Mesendoderm (in vitro differentiated cells): ENCODE data around the gene LAMB3.

Experiments
- DNase-seq: peaks from one replicate; pipeline ENCODE4 v3.0.0; 2013
- H2AK5ac ChIP-seq: 2 replicates; pipeline ENCODE4 v1.6.1; 2013; ENCODE audit warnings: low read length, inconsistent platforms
- H2BK120ac ChIP-seq: 2 replicates; pipeline ENCODE4 v1.6.1; 2013; ENCODE audit warnings: low read depth, mild to moderate bottlenecking, low read length, moderate library complexity, mixed read lengths
- H2BK15ac ChIP-seq: replicated peaks from 2 replicates; pipeline ENCODE4 v1.6.1; 2013; ENCODE audit warnings: low read depth, mild to moderate bottlenecking, moderate library complexity
- H2BK5ac ChIP-seq: 2 replicates; pipeline ENCODE4 v1.6.1; 2013; ENCODE audit warnings: low read length, inconsistent platforms
- H3K18ac ChIP-seq: 2 replicates; pipeline ENCODE4 v1.6.1; 2013; ENCODE audit warnings: mild to moderate bottlenecking, low read length, mixed read lengths
- H3K23ac ChIP-seq: one replicate; pipeline ENCODE4 v1.6.1; 2013; ENCODE audit warnings: low read length
- H3K27ac ChIP-seq: 2 replicates; pipeline ENCODE4 v1.5.1; 2013; ENCODE audit warnings: low read depth, mild to moderate bottlenecking, inconsistent platforms, low read length, moderate library complexity
- H3K27me3 ChIP-seq: 2 replicates; pipeline ENCODE4 v1.6.1; 2013; ENCODE audit warnings: low read length, control low read depth, mild to moderate bottlenecking, inconsistent platforms; ENCODE audit not compliant: insufficient read depth, poor library complexity
- H3K36me3 ChIP-seq: 2 replicates; pipeline ENCODE4 v1.6.1; 2013; ENCODE audit warnings: low read length, inconsistent platforms; ENCODE audit not compliant: control insufficient read depth, insufficient read depth
- H3K4ac ChIP-seq: one replicate; pipeline ENCODE4 v1.6.1; 2013; ENCODE audit warnings: low read depth, mild to moderate bottlenecking, low read length, moderate library complexity
- H3K4me1 ChIP-seq: 2 replicates; pipeline ENCODE4 v1.6.1; 2013; ENCODE audit warnings: low read depth, low read length, inconsistent platforms; ENCODE audit not compliant: control insufficient read depth
- H3K4me2 ChIP-seq: 2 replicates; pipeline ENCODE4 v1.6.1; 2013; ENCODE audit warnings: low read length
- H3K4me3 ChIP-seq: 2 replicates; pipeline ENCODE4 v1.5.1; 2013; ENCODE audit warnings: mild to moderate bottlenecking, low read length
- H3K56ac ChIP-seq: one replicate; pipeline ENCODE4 v1.6.1; 2013; ENCODE audit warnings: low read length
- H3K79me1 ChIP-seq: 2 replicates; pipeline ENCODE4 v1.6.1; 2013; ENCODE audit warnings: low read length, inconsistent platforms
- H3K79me2 ChIP-seq: 2 replicates; pipeline ENCODE4 v1.6.1; 2013; ENCODE audit warnings: mild to moderate bottlenecking, low read length; ENCODE audit not compliant: control insufficient read depth, insufficient read depth
- H3K9ac ChIP-seq: 2 replicates; pipeline ENCODE4 v1.6.1; 2013; ENCODE audit warnings: low read length, inconsistent platforms
- H4K5ac ChIP-seq: one replicate; pipeline ENCODE4 v1.6.1; 2013; ENCODE audit warnings: low read length
- H4K8ac ChIP-seq: one replicate; pipeline ENCODE4 v1.6.1; 2013; ENCODE audit warnings: low read depth, mild to moderate bottlenecking, control low read depth, low read length, moderate library complexity
- WGBS: extraction: QIAGEN DNeasy Blood & Tissue Kit; methylation state at CpG from one replicate; pipeline ENCODE4 v1.1.7; 2013; ENCODE audit warnings: low lambda C conversion rate, missing lambda C conversion rate; ENCODE audit not compliant: insufficient coverage; ENCODE audit errors: extremely low coverage; 5-methylcytosine and 5-hydroxymethylcytosine counted together

The LAMB3 gene

GRCh38 chr1:209692296-209692695 lies 40.1 kb upstream of the LAMB3 start:
- H3K56ac ChIP-seq, result no peak overlapping the region
- H2BK5ac ChIP-seq, result no peak overlapping the region
- H3K9ac ChIP-seq, result no peak overlapping the region
- H3K27ac ChIP-seq, result no peak overlapping the region
- no peak overlapping the region for H2AK5ac ChIP-seq
- no peaks in the 10 kb centered on the region for H3K79me1 ChIP-seq
- no peak overlapping the region for H4K8ac ChIP-seq
- no peak for DNase-seq
- no peak overlapping the region for H3K18ac ChIP-seq
- H3K36me3 ChIP-seq, result no peaks in the 10 kb centered on the region
- no CpG with 5 or more reads among the region's 4 CpGs for WGBS
- no peak overlapping the region for H4K5ac ChIP-seq
- no peaks in the 10 kb centered on the region for H3K4me1 ChIP-seq
- no peak overlapping the region for H3K23ac ChIP-seq
- no peaks in the 10 kb centered on the region for H3K79me2 ChIP-seq
- no peaks in the 10 kb centered on the region for H3K27me3 ChIP-seq
- H3K4ac ChIP-seq, result no peak overlapping the region
- no peak overlapping the region for H3K4me2 ChIP-seq
- no peak overlapping the region for H2BK120ac ChIP-seq
- H2BK15ac ChIP-seq, result no peak overlapping the region
- H3K4me3 ChIP-seq, result no peak overlapping the region

GRCh38 chr1:209691237-209691636 lies 39.0 kb upstream of the LAMB3 start:
- DNase-seq, result no peak
- no peaks in the 10 kb centered on the region for H3K79me2 ChIP-seq
- no peak overlapping the region for H3K23ac ChIP-seq
- H2BK120ac ChIP-seq, result no peak overlapping the region
- H3K18ac ChIP-seq, result no peak overlapping the region
- no peak overlapping the region for H2BK5ac ChIP-seq
- no CpG with 5 or more reads among the region's 3 CpGs for WGBS
- no peak overlapping the region for H3K4me2 ChIP-seq
- no peak overlapping the region for H2AK5ac ChIP-seq
- H3K36me3 ChIP-seq, result no peaks in the 10 kb centered on the region
- H4K8ac ChIP-seq, result no peak overlapping the region
- H3K4me1 ChIP-seq, result no peaks in the 10 kb centered on the region
- H2BK15ac ChIP-seq, result no peak overlapping the region
- no peak overlapping the region for H3K27ac ChIP-seq
- no peaks in the 10 kb centered on the region for H3K79me1 ChIP-seq
- H3K56ac ChIP-seq, result no peak overlapping the region
- H3K4me3 ChIP-seq, result no peak overlapping the region
- H3K9ac ChIP-seq, result no peak overlapping the region
- H3K27me3 ChIP-seq, result no peaks in the 10 kb centered on the region
- H4K5ac ChIP-seq, result no peak overlapping the region
- H3K4ac ChIP-seq, result no peak overlapping the region

GRCh38 chr1:209689477-209689876 lies 37.3 kb upstream of the LAMB3 start:
- H3K9ac ChIP-seq, result no peak overlapping the region
- H3K79me1 ChIP-seq, result no peaks in the 10 kb centered on the region
- H3K56ac ChIP-seq, result no peak overlapping the region
- H4K5ac ChIP-seq, result no peak overlapping the region
- no peak overlapping the region for H3K4ac ChIP-seq
- no peaks in the 10 kb centered on the region for H3K4me1 ChIP-seq
- H3K23ac ChIP-seq, result no peak overlapping the region
- no peaks in the 10 kb centered on the region for H3K36me3 ChIP-seq
- no CpG with 5 or more reads among the region's 4 CpGs for WGBS
- H2BK15ac ChIP-seq, result no peak overlapping the region
- DNase-seq, result no peak
- H4K8ac ChIP-seq, result no peak overlapping the region
- no peaks in the 10 kb centered on the region for H3K79me2 ChIP-seq
- H3K27ac ChIP-seq, result no peak overlapping the region
- H2BK120ac ChIP-seq, result no peak overlapping the region
- H3K4me2 ChIP-seq, result no peak overlapping the region
- H3K4me3 ChIP-seq, result no peak overlapping the region
- H3K27me3 ChIP-seq, result no peaks in the 10 kb centered on the region
- H2AK5ac ChIP-seq, result no peak overlapping the region
- no peak overlapping the region for H2BK5ac ChIP-seq
- no peak overlapping the region for H3K18ac ChIP-seq

- Histone ChIP-seq H3K36me3 (no peaks in the 10 kb centered on the region), H4K5ac (no peak overlapping the region), H3K9ac (no peak overlapping the region), H2BK120ac (no peak overlapping the region), H3K56ac (no peak overlapping the region), H3K27me3 (no peaks in the 10 kb centered on the region), H2AK5ac (no peak overlapping the region), H3K4me1 (no peaks in the 10 kb centered on the region), H3K4me2 (no peak overlapping the region), H3K18ac (no peak overlapping the region), H3K79me1 (no peaks in the 10 kb centered on the region), H3K27ac (no peak overlapping the region), H2BK5ac (no peak overlapping the region), H3K23ac (no peak overlapping the region), H2BK15ac (no peak overlapping the region), H4K8ac (no peak overlapping the region), H3K4ac (no peak overlapping the region), H3K79me2 (no peaks in the 10 kb centered on the region), H3K4me3 (no peak overlapping the region)
- no CpG with 5 or more reads among the region's 1 CpG for WGBS
- no peak for DNase-seq
Measured at GRCh38 chr1:209688746-209689234, 36.6 kb upstream of the LAMB3 start.

- no peak overlapping the region for H3K23ac ChIP-seq
- no CpG with 5 or more reads among the region's 4 CpGs for WGBS
- no peak overlapping the region for H3K56ac ChIP-seq
- H3K4me2 ChIP-seq, result no peak overlapping the region
- H3K18ac ChIP-seq, result no peak overlapping the region
- no peak overlapping the region for H4K8ac ChIP-seq
- no peaks in the 10 kb centered on the region for H3K4me1 ChIP-seq
- no peak for DNase-seq
- H3K79me1 ChIP-seq, result no peaks in the 10 kb centered on the region
- H3K27me3 ChIP-seq, result no peaks in the 10 kb centered on the region
- H2BK120ac ChIP-seq, result no peak overlapping the region
- H3K4me3 ChIP-seq, result no peak overlapping the region
- no peak overlapping the region for H3K4ac ChIP-seq
- H3K27ac ChIP-seq, result no peak overlapping the region
- H3K36me3 ChIP-seq, result no peaks in the 10 kb centered on the region
- no peak overlapping the region for H3K9ac ChIP-seq
- no peak overlapping the region for H2AK5ac ChIP-seq
- H3K79me2 ChIP-seq, result no peaks in the 10 kb centered on the region
- no peak overlapping the region for H4K5ac ChIP-seq
- no peak overlapping the region for H2BK5ac ChIP-seq
- H2BK15ac ChIP-seq, result no peak overlapping the region
Measured at GRCh38 chr1:209686322-209686721, 34.1 kb upstream of the LAMB3 start.

- no CpG with 5 or more reads among the region's 4 CpGs for WGBS
- H3K4me2 ChIP-seq, result no peak overlapping the region
- no peak overlapping the region for H3K56ac ChIP-seq
- H3K79me2 ChIP-seq, result no peaks in the 10 kb centered on the region
- no peak overlapping the region for H4K5ac ChIP-seq
- no peaks in the 10 kb centered on the region for H3K4me1 ChIP-seq
- peak; percentile 11 for DNase-seq
- no peak overlapping the region for H3K4me3 ChIP-seq
- no peak overlapping the region for H4K8ac ChIP-seq
- no peak overlapping the region for H2AK5ac ChIP-seq
- H3K4ac ChIP-seq, result no peak overlapping the region
- H3K9ac ChIP-seq, result no peak overlapping the region
- no peak overlapping the region for H3K18ac ChIP-seq
- H3K36me3 ChIP-seq, result no peaks in the 10 kb centered on the region
- no peak overlapping the region for H2BK5ac ChIP-seq
- H3K23ac ChIP-seq, result no peak overlapping the region
- no peaks in the 10 kb centered on the region for H3K27me3 ChIP-seq
- H3K27ac ChIP-seq, result no peak overlapping the region
- H2BK120ac ChIP-seq, result no peak overlapping the region
- no peaks in the 10 kb centered on the region for H3K79me1 ChIP-seq
- H2BK15ac ChIP-seq, result no peak overlapping the region
Measured at GRCh38 chr1:209685821-209686220, 33.6 kb upstream of the LAMB3 start.
